Keratinocyte (primary cell): ENCODE results near the gene OR7A17. TPM values are rescaled to one million over a fixed set of nuclear protein-coding genes. Genes with fewer than 3 reads are reported as not detected.

Source experiments
- DNase-seq: peaks from one replicate; pipeline ENCODE4 v3.0.0-alpha.2; 2011; ENCODE audit warnings: low read depth, missing footprints, low spot score
- FAIRE-seq: peaks from 2 replicates; lab custom pipeline; 2011; peaks lifted over from hg19 to GRCh38; lab: Jason Lieb, UNC
- H2AFZ ChIP-seq: 2 replicates; pipeline ENCODE4 v1.6.0; 2012; ENCODE audit warnings: low read length, control low read depth, inconsistent platforms; ENCODE audit not compliant: control insufficient read depth
- H3K27ac ChIP-seq: 2 replicates; pipeline ENCODE4 v1.5.1; 2011; ENCODE audit warnings: low read length; ENCODE audit not compliant: control insufficient read depth, insufficient read depth
- H3K27me3 ChIP-seq: 3 replicates; pipeline ENCODE4 v1.6.0; 2011; ENCODE audit warnings: low read length; ENCODE audit not compliant: control insufficient read depth, insufficient read depth; ENCODE audit errors: extremely low read depth
- H3K36me3 ChIP-seq, 2 experiments: 2 replicates in 1 of 2; 3 replicates in 1 of 2; pipeline ENCODE4 v1.5.1; 2011; ENCODE audit warnings: low read length in 2 of 2, mild to moderate bottlenecking in 1 of 2; ENCODE audit not compliant: control insufficient read depth in 2 of 2, insufficient read depth in 2 of 2; ENCODE audit errors: extremely low read depth in 1 of 2
- H3K4me1 ChIP-seq: 3 replicates; pipeline ENCODE4 v1.5.1; 2011; ENCODE audit warnings: low read length; ENCODE audit not compliant: control insufficient read depth, insufficient read depth; ENCODE audit errors: extremely low read depth
- H3K4me2 ChIP-seq: 3 replicates; pipeline ENCODE4 v1.6.0; 2011; ENCODE audit warnings: low read depth, low read length; ENCODE audit not compliant: control insufficient read depth, insufficient read depth; ENCODE audit errors: extremely low read depth
- H3K4me3 ChIP-seq, 3 experiments: fragments of 200-600 bp in 1 of 3; sonication (generic) in 1 of 3; 2 replicates in 2 of 3; 3 replicates in 1 of 3; pipeline ENCODE4 v1.5.1; 2011 to 2016; ENCODE audit warnings: low read length in 3 of 3, mild to moderate bottlenecking in 3 of 3, control low read depth in 2 of 3, inconsistent platforms in 1 of 3, low read depth in 1 of 3, mixed read lengths in 1 of 3, mixed run types in 1 of 3, moderate library complexity in 1 of 3; ENCODE audit not compliant: control insufficient read depth in 2 of 3, insufficient read depth in 2 of 3; ENCODE audit errors: extremely low read depth in 1 of 3
- H3K79me2 ChIP-seq: 2 replicates; pipeline ENCODE4 v1.6.0; 2012; ENCODE audit warnings: low read length; ENCODE audit not compliant: control insufficient read depth, insufficient read depth
- H3K9ac ChIP-seq: 3 replicates; pipeline ENCODE4 v1.6.0; 2011; ENCODE audit warnings: low read length; ENCODE audit not compliant: control insufficient read depth, insufficient read depth; ENCODE audit errors: extremely low read depth
- H3K9me1 ChIP-seq: 3 replicates; pipeline ENCODE4 v1.6.0; 2011; ENCODE audit warnings: low read length; ENCODE audit not compliant: control insufficient read depth, insufficient read depth; ENCODE audit errors: extremely low read depth
- H3K9me3 ChIP-seq: 2 replicates; pipeline ENCODE4 v1.5.1; 2012; ENCODE audit warnings: low read depth, low read length; ENCODE audit not compliant: control insufficient read depth
- H4K20me1 ChIP-seq: 3 replicates; pipeline ENCODE4 v1.6.0; 2011; ENCODE audit warnings: low read length; ENCODE audit not compliant: control insufficient read depth, insufficient read depth; ENCODE audit errors: extremely low read depth
- EZH2 ChIP-seq: IDR thresholded peaks from one replicate; pipeline ENCODE4 v1.6.1; 2012; ENCODE audit warnings: inconsistent platforms, mild to moderate bottlenecking, low read length, moderate library complexity
- dilution Hi-C: fragments of 300-500 bp; cut with MboI; formaldehyde crosslinking; loops from one replicate; pipeline ENCODE4 v1.7.0; 2020; ENCODE audit warnings: low sequenced_read_pairs; ENCODE audit not compliant: extremely low pct_ligation_motif_present
- polyA plus RNA-seq, 5 experiments: library from polyadenylated mRNA; depleted of rRNA in 3 of 5; stranded (reverse) in 3 of 5; stranded (forward) in 1 of 5; unstranded in 1 of 5; fragments of >200 nt; gene quantifications; 1 replicate in 1 of 5; 2 replicates in 3 of 5; 3 replicates in 1 of 5; pipeline versions ENCODE4 v1.2.1 to v1.2.3, GENCODE V29; 2011 to 2012; ENCODE audit warnings: missing spikeins in 2 of 5, low read depth in 1 of 5, low replicate concordance in 1 of 5
- TF ChIP-seq, protein P1 (sequence below), 3 experiments: IDR thresholded peaks in 1 of 3; conservative IDR thresholded peaks in 1 of 3; optimal IDR thresholded peaks in 1 of 3; 2 replicates in 2 of 3; 3 replicates in 1 of 3; pipeline versions ENCODE3 to v1.5.1; 2011; ENCODE audit warnings: low read length in 3 of 3, mild to moderate bottlenecking in 3 of 3, moderate library complexity in 2 of 3, control low read depth in 1 of 3, inconsistent platforms in 1 of 3; ENCODE audit not compliant: insufficient read depth in 2 of 3; ENCODE audit errors: extremely low read depth in 1 of 3

Gene OR7A17
- polyA plus RNA-seq, 1 donor (not counting 4 experiments of a cell fraction or from before 2014, with no cell fraction given), result not detected

DNA sequence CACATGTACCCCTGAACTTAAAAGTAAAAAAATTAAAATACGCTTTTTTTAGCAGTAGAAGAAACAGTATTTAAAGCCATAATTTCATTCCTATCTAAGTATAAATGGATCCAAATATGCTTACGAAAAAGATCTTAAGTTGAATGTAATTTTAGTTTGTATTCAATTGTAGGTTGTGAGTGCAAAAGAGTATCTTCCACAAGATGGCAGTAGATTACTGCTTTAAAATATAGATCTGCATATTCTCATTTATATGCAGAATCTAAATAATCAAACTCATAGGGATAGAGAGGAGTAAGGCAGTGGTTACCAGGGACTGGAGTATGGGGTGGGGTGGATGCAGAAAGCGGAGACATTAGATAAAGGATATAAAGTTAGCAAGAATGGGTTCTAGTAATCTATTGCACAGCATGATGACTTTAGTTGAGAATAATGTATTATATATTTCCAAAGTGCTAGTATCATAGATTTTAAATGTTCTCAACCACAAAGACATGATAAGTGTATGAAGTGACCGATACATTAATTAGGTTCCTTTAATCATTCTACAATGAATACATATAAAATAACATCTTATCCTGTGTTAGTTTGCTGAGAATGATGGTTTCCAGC, 14.2 kb downstream of the OR7A17 start:
- H3K4me1 ChIP-seq, result no peaks in the 10 kb centered on the region
- DNase-seq (no peak), FAIRE-seq (no peak)
- H3K79me2 ChIP-seq, result no peaks in the 10 kb centered on the region
- no peak for TF ChIP-seq EZH2
- TF ChIP-seq, protein P1, sequence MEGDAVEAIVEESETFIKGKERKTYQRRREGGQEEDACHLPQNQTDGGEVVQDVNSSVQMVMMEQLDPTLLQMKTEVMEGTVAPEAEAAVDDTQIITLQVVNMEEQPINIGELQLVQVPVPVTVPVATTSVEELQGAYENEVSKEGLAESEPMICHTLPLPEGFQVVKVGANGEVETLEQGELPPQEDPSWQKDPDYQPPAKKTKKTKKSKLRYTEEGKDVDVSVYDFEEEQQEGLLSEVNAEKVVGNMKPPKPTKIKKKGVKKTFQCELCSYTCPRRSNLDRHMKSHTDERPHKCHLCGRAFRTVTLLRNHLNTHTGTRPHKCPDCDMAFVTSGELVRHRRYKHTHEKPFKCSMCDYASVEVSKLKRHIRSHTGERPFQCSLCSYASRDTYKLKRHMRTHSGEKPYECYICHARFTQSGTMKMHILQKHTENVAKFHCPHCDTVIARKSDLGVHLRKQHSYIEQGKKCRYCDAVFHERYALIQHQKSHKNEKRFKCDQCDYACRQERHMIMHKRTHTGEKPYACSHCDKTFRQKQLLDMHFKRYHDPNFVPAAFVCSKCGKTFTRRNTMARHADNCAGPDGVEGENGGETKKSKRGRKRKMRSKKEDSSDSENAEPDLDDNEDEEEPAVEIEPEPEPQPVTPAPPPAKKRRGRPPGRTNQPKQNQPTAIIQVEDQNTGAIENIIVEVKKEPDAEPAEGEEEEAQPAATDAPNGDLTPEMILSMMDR (optimal IDR thresholded peaks at IDR 0.05 in 1 of 3, IDR thresholded peaks at IDR 0.05 in 1 of 3, conservative IDR thresholded peaks at IDR 0.05 in 1 of 3; ENCODE audit: extremely low read depth in 1 of 3, insufficient read depth in 2 of 3, low read length in 3 of 3), result peak in 2 of 3 experiments; percentile 37 to 47
- no peak overlapping the region for H3K4me3 ChIP-seq
- no peak overlapping the region for H2AFZ ChIP-seq
- H3K9me1 ChIP-seq, result no peaks in the 10 kb centered on the region
- no peaks in the 10 kb centered on the region for H3K27me3 ChIP-seq
- no peaks in the 10 kb centered on the region for H4K20me1 ChIP-seq
- no peak overlapping the region for H3K4me2 ChIP-seq
- no peak overlapping the region for H3K9ac ChIP-seq
- H3K9me3 ChIP-seq, result no peaks in the 10 kb centered on the region
- dilution Hi-C loops, result no loop called here
- H3K27ac ChIP-seq, result no peak overlapping the region
- no peaks in the 10 kb centered on the region for H3K36me3 ChIP-seq

DNA sequence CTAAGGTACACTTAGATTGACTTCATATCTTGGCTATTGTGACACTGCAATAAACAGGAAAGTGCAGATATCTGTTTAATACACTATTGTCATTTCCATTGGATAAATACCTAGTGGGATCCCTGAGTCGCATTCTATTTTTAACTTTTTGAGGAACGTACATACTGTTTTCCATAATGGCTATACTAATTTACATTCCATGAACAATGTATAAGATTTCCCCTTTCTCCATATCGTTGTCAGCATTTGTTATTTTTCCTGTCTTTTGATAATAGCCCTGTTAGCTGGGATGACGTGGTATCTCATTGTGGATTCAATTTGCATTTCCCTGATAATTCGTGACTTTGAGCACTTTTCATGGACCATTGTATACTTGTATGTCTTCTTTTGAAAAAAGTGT, 17.4 kb downstream of the OR7A17 start:
- dilution Hi-C loops, result no loop called here
- H3K4me3 ChIP-seq, result no peak overlapping the region
- FAIRE-seq, result peak; percentile 69
- no peaks in the 10 kb centered on the region for H3K9me1 ChIP-seq
- H4K20me1 ChIP-seq, result no peaks in the 10 kb centered on the region
- no peak overlapping the region for H3K4me2 ChIP-seq
- no peak overlapping the region for H3K27ac ChIP-seq
- H3K4me1 ChIP-seq, result no peaks in the 10 kb centered on the region
- no peaks in the 10 kb centered on the region for H3K27me3 ChIP-seq
- H3K36me3 ChIP-seq, result no peaks in the 10 kb centered on the region
- TF ChIP-seq, protein P1 (optimal IDR thresholded peaks at IDR 0.05 in 1 of 3, IDR thresholded peaks at IDR 0.05 in 1 of 3, conservative IDR thresholded peaks at IDR 0.05 in 1 of 3; ENCODE audit: extremely low read depth in 1 of 3, insufficient read depth in 2 of 3, low read length in 3 of 3), result no peak
- TF ChIP-seq EZH2, result no peak
- no peaks in the 10 kb centered on the region for H3K79me2 ChIP-seq
- no peak overlapping the region for H2AFZ ChIP-seq
- H3K9me3 ChIP-seq, result no peaks in the 10 kb centered on the region
- DNase-seq, result no peak
- no peak overlapping the region for H3K9ac ChIP-seq
